Measurements from ENCODE around the gene EFCAB14. TPM values are rescaled to one million over a fixed set of nuclear protein-coding genes. Genes with fewer than 3 reads are reported as not detected.
"Not testable (repeated sequence)": the region's sequence is repeated elsewhere in the genome, so short reads cannot be mapped to it uniquely, and the experiment has no call there.

The EFCAB14 gene
- polyA plus RNA-seq, 3 donors = 31.4 to 75.5 (median 49.8) TPM

DNA sequence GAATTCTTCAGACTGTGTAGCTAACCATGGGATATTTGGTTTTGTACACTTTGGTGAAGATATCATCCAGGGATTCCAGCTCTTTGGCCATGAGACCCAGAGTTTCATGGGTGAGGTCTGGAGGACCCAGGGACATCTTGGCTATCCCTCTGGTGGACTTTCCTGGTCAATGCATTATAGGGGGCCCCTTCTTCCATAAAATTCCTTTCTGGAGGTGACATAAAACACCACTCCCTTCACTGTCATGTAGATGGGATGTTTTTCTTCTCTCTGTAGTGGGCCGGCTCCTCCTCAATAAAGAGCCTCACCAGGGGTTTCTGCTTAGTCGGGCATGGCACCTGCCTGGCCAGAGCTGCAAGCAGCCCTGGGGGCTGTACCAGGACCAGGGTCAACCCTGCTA lies 52.9 kb downstream of the EFCAB14 start:
- H3K9ac ChIP-seq (ENCODE audit: insufficient read depth, low read length, poor library complexity, severe bottlenecking) = no peak overlapping the region
- no CpG with 5 or more reads among the region's 2 CpGs for WGBS (ENCODE audit: insufficient coverage)

DNA sequence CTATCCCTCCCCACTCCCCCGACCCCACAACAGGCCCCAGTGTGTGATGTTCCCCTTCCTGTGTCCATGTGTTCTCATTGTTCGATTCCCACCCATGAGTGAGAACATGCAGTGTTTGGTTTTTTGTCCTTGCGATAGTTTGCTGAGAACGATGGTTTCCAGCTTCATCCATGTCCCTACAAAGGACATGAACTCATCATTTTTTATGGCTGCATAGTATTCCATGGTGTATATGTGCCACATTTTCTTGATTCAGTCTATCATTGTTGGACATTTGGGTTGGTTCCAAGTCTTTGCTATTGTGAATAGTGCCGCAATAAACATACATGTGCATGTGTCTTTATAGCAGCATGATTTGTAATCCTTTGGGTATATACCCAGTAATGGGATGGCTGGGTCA lies 56.0 kb downstream of the EFCAB14 start:
- H4K20me1 ChIP-seq (ENCODE audit: insufficient read depth, low read length); H3K27ac ChIP-seq (ENCODE audit: low read depth in 1 of 2, low read length in 2 of 2); H3K4me2 ChIP-seq (replicated peaks; ENCODE audit: extremely low read depth, low read length, poor library complexity, severe bottlenecking); H3K4me3 ChIP-seq (replicated peaks in 1 of 3; ENCODE audit: low read depth in 2 of 3, low read length in 3 of 3); intact Hi-C loops (cut with micrococcal nuclease); H3K9me3 ChIP-seq (replicated peaks in 1 of 2; ENCODE audit: control insufficient read depth in 1 of 2, insufficient read depth in 1 of 2, low read length in 2 of 2); H3K9ac ChIP-seq (ENCODE audit: insufficient read depth, low read length, poor library complexity, severe bottlenecking); H3K27me3 Mint-ChIP-seq (ENCODE audit: low read depth in 3 of 3); DNase-seq; H3K27ac Mint-ChIP-seq; H2AFZ ChIP-seq (ENCODE audit: insufficient read depth, low read depth, low read length, poor library complexity, severe bottlenecking); H3K9me3 Mint-ChIP-seq; H3K27me3 ChIP-seq (ENCODE audit: control insufficient read depth in 2 of 2, insufficient read depth in 2 of 2, low read length in 2 of 2); H3K4me3 Mint-ChIP-seq: not testable (repeated sequence)
- Mint-ChIP-seq H3K4me1 (peaks cover 13% of the 10 kb centered on the region), H3K36me3 (peaks cover 26 to 30% of the 10 kb centered on the region in 2 donors)
- no CpG with 5 or more reads among the region's 5 CpGs for WGBS (ENCODE audit: insufficient coverage)
- Histone ChIP-seq H3K36me3 (replicated peaks in 1 of 2; ENCODE audit: control insufficient read depth in 1 of 2, insufficient read depth in 2 of 2, low read length in 2 of 2) (peaks cover 21 to 44% of the 10 kb centered on the region in 2 donors), H3K79me2 (ENCODE audit: insufficient read depth, low read length) (peaks cover 15% of the 10 kb centered on the region), H3K4me1 (ENCODE audit: control insufficient read depth in 1 of 2, insufficient read depth in 2 of 2, low read length in 2 of 2) (peaks cover 10 to 11% of the 10 kb centered on the region in 2 donors)

More for the DNA sequence above, 52.9 kb downstream of the EFCAB14 start:
- intact Hi-C loops (cut with micrococcal nuclease) = no loop called here
- DNase-seq = no peak
- peaks cover 17 to 20% of the 10 kb centered on the region in 2 donors for H3K36me3 Mint-ChIP-seq
- Histone ChIP-seq H3K27ac (ENCODE audit: low read depth in 1 of 2, low read length in 2 of 2) (no peak overlapping the region), H3K36me3 (replicated peaks in 1 of 2; ENCODE audit: control insufficient read depth in 1 of 2, insufficient read depth in 2 of 2, low read length in 2 of 2) (peaks cover 16 to 25% of the 10 kb centered on the region in 2 donors), H3K27me3 (ENCODE audit: control insufficient read depth in 2 of 2, insufficient read depth in 2 of 2, low read length in 2 of 2) (no peaks in the 10 kb centered on the region), H2AFZ (ENCODE audit: insufficient read depth, low read depth, low read length, poor library complexity, severe bottlenecking) (no peak overlapping the region), H3K4me3 (replicated peaks in 1 of 3; ENCODE audit: low read depth in 2 of 3, low read length in 3 of 3) (no peak overlapping the region), H3K9me3 (replicated peaks in 1 of 2; ENCODE audit: control insufficient read depth in 1 of 2, insufficient read depth in 1 of 2, low read length in 2 of 2) (no peaks in the 10 kb centered on the region), H4K20me1 (ENCODE audit: insufficient read depth, low read length) (no peaks in the 10 kb centered on the region), H3K79me2 (ENCODE audit: insufficient read depth, low read length) (peaks cover 15% of the 10 kb centered on the region), H3K4me2 (replicated peaks; ENCODE audit: extremely low read depth, low read length, poor library complexity, severe bottlenecking) (no peak overlapping the region), H3K4me1 (ENCODE audit: control insufficient read depth in 1 of 2, insufficient read depth in 2 of 2, low read length in 2 of 2) (peaks cover 11 to 13% of the 10 kb centered on the region in 2 donors)
- TF ChIP-seq, protein P1, sequence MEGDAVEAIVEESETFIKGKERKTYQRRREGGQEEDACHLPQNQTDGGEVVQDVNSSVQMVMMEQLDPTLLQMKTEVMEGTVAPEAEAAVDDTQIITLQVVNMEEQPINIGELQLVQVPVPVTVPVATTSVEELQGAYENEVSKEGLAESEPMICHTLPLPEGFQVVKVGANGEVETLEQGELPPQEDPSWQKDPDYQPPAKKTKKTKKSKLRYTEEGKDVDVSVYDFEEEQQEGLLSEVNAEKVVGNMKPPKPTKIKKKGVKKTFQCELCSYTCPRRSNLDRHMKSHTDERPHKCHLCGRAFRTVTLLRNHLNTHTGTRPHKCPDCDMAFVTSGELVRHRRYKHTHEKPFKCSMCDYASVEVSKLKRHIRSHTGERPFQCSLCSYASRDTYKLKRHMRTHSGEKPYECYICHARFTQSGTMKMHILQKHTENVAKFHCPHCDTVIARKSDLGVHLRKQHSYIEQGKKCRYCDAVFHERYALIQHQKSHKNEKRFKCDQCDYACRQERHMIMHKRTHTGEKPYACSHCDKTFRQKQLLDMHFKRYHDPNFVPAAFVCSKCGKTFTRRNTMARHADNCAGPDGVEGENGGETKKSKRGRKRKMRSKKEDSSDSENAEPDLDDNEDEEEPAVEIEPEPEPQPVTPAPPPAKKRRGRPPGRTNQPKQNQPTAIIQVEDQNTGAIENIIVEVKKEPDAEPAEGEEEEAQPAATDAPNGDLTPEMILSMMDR (IDR thresholded peaks at IDR 0.05) = no peak
- H3K9me3 Mint-ChIP-seq = peaks cover 0 to 2% (median 0%) of the 10 kb centered on the region in 7 donors
- H3K4me1 Mint-ChIP-seq = peaks cover 13% of the 10 kb centered on the region
- H3K27ac Mint-ChIP-seq = no peak overlapping the region
- no peaks in the 10 kb centered on the region for H3K27me3 Mint-ChIP-seq (ENCODE audit: low read depth in 3 of 3)
- H3K4me3 Mint-ChIP-seq = no peak overlapping the region

DNA sequence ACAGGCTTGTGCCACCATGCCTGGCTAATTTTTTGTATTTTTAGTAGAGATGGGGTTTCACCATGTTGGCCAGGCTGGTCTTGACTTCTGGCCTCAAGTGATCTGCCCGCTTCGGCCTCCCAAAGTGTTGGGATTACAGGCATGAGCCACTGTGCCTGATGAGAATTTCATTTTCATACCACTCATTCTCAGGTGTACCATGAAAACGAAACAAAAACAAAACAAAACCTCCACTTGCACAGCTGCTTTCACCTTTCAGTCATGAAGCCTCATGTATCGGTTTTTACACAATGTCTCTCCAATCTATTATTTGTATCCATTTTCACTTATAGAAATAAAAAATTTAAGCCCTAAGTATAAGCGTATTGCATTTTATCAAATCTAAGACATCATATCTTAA lies 58.8 kb downstream of the EFCAB14 start:
- intact Hi-C loops (cut with micrococcal nuclease); H3K4me2 ChIP-seq (replicated peaks; ENCODE audit: extremely low read depth, low read length, poor library complexity, severe bottlenecking); H3K4me3 ChIP-seq (replicated peaks in 1 of 3; ENCODE audit: low read depth in 2 of 3, low read length in 3 of 3); H3K79me2 ChIP-seq (ENCODE audit: insufficient read depth, low read length); H3K9me3 ChIP-seq (replicated peaks in 1 of 2; ENCODE audit: control insufficient read depth in 1 of 2, insufficient read depth in 1 of 2, low read length in 2 of 2); H3K9ac ChIP-seq (ENCODE audit: insufficient read depth, low read length, poor library complexity, severe bottlenecking); H3K4me1 ChIP-seq (ENCODE audit: control insufficient read depth in 1 of 2, insufficient read depth in 2 of 2, low read length in 2 of 2); H3K27ac Mint-ChIP-seq; DNase-seq; H3K4me3 Mint-ChIP-seq; H3K27me3 Mint-ChIP-seq (ENCODE audit: low read depth in 3 of 3); H3K27ac ChIP-seq (ENCODE audit: low read depth in 1 of 2, low read length in 2 of 2); H3K4me1 Mint-ChIP-seq; H3K27me3 ChIP-seq (ENCODE audit: control insufficient read depth in 2 of 2, insufficient read depth in 2 of 2, low read length in 2 of 2); H3K9me3 Mint-ChIP-seq; H4K20me1 ChIP-seq (ENCODE audit: insufficient read depth, low read length); H2AFZ ChIP-seq (ENCODE audit: insufficient read depth, low read depth, low read length, poor library complexity, severe bottlenecking): not testable (repeated sequence)
- H3K36me3 Mint-ChIP-seq = peaks cover 43 to 51% of the 10 kb centered on the region in 2 donors
- peaks cover 40 to 68% of the 10 kb centered on the region in 2 donors for H3K36me3 ChIP-seq (replicated peaks in 1 of 2; ENCODE audit: control insufficient read depth in 1 of 2, insufficient read depth in 2 of 2, low read length in 2 of 2)
- WGBS (ENCODE audit: insufficient coverage) = 100% methylated on average over 3 of the region's 5 CpGs
